GM21528 (cell line): ENCODE data around the gene NXPH2.

Experiments used
- ATAC-seq: cut with Tn5 transposase; IDR thresholded peaks from one replicate; pipeline ENCODE4 v1.9.1; 2021; ENCODE audit warnings: mild to moderate bottlenecking, moderate library complexity; ENCODE audit not compliant: unreplicated experiment, low FRiP score

The NXPH2 gene

GRCh38 chr2:138713069-138713496 lies 67.1 kb downstream of the NXPH2 start:
- no peak for ATAC-seq

DNA sequence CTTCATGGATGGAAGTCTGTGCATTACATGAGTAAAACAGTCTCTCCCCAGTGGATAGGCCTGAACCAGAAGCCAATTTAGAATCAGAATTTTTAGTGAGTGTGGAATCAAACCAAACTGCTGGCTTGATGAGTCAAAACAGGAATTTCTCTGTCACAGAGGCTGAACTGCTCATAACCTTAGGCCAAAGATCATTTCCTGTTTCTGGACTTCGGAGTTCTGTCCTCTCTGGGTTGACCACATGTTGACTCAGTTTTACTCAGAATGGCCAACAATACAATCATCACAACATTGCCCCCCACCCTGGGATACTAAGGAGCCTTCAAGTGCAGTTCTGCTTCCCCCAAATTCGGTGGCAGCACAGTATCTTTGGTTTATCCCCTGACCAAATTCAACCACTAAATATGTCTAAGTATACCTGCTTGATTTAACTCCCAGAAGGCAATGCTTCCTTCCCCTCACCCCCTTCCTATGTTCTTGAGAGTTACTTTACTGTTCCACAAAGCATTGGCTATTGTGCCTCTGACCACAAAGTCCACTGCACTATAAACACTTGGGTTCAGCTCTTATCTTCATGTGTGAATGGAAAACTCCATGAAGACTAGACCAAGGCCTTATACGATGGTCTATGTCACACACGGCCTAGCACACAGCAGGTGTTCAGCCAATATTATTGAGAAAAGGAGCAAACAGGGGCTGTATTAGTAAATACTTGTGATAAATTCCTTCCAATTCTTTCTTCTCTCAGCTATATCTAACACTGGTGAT lies 67.8 kb downstream of the NXPH2 start:
- ATAC-seq, result peak; percentile 90

DNA sequence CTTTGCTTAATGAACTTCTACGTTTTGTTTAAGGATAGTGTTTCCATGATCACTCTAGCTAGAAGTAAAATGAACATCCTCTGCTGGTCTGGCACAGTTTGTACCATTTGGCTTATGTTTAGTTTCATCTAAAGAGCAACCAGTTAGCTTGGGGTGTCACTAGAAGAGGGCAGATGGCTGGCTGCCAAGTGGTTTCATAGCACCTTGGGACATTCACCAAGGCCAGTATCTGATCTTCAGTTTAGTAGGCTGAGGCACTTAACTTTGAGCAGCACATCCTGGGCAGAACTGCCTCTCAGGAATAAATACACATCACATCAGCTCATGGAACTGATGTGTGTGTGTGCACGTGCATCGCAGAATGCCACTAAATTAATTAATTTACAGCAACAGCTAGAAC lies 68.4 kb downstream of the NXPH2 start:
- peak; percentile 48 for ATAC-seq

DNA sequence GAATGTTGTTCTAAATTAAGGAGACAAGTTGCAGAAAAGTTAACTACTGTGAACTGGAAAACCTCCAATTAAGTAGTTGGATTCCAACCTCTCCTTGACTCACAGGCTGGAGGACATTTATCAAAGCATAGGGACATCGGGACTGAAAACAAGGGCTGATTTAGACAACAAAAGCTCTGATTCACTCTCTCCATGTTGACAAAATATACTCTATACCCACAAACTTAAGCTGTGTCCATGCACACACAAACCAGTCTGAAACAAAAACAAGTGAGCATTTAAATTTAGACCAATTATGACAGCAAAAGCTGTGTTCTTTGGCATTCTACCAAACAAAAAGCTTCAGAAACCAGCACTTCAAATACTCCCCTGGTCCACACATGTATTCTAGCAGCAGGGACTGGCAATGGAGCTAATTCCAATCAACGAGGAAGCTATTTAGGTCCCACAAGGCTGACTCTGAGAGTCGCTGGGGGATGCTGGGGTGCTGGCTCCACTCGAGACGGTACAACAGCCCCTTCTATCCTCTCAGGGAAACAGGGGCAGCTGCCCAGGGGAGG lies 71.4 kb downstream of the NXPH2 start:
- ATAC-seq, result no peak

DNA sequence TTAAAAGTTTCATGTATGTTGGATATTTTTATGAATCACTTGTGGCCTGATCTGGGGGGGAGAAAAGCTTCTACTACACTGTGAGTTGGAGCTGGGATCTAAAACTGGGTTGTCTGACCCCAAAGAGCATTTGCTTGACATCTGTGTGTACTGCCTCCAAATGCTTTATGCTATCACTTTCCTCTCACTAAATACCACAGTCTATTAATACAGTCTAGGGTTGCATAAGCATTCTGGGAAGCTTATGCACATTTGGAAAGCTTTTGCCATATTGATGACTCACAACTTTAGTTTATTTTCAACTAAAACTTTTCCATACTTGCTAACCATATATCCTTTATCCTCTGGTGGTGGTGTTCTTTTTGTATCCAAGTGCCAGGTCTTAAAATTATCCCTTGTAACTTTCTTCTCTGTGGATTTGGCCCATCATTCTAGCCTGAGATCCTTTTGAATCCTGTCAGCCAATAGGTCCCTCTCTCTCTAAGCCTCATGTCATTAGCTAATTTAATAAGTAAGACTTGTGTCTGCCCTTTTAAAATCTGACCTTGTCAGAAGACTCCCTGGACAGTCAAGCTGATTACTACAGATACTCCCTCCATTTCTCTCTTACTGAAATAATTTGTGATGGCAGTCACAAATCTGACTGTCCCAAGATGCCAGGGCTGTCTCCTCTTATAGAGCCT lies 72.7 kb downstream of the NXPH2 start:
- no peak for ATAC-seq

DNA sequence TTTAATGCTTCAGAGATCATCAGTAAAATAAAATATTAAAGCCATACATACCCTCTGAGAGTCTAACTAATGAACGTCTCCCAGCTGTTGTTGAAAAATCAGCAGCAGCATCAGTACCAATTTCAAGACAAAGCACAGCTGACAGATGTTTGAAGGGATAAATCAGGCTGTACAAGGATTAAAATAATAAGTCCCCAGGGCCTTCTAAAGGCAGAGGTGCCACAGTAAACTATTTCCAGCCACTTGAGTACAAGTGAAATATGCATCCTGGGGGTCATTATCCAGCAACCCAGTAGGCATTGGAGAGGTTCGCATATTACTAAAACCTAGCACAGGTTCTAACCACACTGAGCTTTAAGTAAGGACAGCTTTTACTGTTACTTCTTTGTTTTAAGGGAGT lies 76.9 kb downstream of the NXPH2 start:
- ATAC-seq, result no peak

DNA sequence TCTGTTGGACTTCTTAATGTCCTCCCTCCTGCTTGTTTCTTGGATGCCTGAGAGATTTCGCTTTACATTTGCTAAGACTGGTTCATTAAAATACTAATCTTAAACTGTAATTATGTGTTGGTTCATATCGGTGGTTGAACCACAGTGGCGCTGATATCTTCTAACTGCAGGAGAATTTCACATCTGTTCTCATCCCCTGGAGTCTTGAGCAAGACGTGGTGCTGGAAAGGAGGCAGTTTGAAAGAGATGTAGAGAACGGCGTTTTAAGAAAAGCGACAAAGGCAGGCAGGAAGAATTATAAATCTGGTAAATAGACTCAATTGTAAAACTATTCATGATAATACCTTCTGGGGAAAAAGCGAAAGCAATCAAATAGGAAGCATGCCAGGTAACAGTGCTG lies 79.5 kb downstream of the NXPH2 start:
- no peak for ATAC-seq

GRCh38 chr2:138699421-138699820 lies 80.8 kb downstream of the NXPH2 start:
- no peak for ATAC-seq

DNA sequence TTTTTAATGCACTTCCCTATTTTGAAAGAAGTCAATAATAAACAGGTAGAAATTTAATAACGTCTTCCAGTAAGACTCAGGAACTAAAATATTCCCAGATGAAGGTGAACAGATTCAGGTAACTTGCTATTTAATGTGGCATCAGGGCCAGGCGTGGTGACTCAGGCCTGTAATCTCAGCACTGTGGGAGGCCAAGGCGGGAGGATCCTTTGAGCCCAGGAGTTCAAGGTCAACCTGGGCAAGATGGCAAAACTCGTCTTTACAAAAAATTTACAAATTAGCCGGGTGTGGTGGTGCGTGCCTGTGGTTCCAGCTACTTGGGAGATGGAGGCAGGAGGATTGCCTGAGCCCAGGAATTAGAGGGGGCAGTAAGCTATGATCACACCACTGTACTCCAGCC lies 81.8 kb downstream of the NXPH2 start:
- ATAC-seq, result no peak

- ATAC-seq, result no peak
These were observed 88.5 kb downstream of the NXPH2 start for GRCh38 chr2:138691667-138692066.

GRCh38 chr2:138689705-138690104 lies 90.5 kb downstream of the NXPH2 start:
- ATAC-seq, result no peak

GRCh38 chr2:138682163-138682562 lies 98.0 kb downstream of the NXPH2 start:
- no peak for ATAC-seq

DNA sequence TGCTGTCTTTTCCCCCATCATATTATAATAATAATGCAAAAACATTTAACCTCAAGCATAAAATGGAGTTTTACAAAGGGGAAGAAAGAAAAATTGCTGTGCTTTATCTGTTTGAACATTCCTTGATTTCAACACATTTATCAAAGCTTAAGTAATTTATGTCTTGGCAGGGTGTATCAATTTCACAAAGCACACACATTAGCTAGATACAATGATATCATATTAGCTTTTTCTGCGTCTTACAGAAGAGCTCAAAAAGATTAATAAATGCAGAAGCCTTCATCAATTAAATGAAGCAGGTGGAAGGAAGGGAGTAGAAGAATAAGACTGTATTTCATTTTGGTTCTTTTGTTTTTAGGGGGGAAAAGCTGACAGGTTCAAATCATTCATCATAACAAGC lies 103.0 kb downstream of the NXPH2 start:
- no peak for ATAC-seq

GRCh38 chr2:138676619-138677021 lies 103.6 kb downstream of the NXPH2 start:
- no peak for ATAC-seq

GRCh38 chr2:138671566-138671965 lies 108.6 kb downstream of the NXPH2 start:
- ATAC-seq, result no peak

GRCh38 chr2:138670734-138671133 lies 109.5 kb downstream of the NXPH2 start:
- no peak for ATAC-seq

DNA sequence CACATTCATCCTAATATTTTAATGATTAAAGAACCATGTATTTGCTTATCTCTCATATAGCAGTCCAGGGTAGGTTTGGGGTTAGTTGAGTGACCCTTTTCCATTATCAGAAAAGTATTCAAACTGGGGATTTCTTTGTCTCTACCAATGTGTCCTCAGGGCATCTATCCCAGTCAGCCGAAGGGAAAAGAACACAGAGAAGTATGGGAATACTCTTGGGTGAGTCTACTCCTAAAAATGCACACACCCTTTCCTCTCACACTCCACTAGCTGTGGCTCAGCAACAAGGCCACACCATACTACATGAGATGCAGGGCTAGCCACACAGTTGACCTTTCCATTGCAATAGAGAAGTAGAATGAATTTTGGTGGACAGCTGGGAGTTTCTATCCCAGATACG lies 114.3 kb downstream of the NXPH2 start:
- no peak for ATAC-seq

DNA sequence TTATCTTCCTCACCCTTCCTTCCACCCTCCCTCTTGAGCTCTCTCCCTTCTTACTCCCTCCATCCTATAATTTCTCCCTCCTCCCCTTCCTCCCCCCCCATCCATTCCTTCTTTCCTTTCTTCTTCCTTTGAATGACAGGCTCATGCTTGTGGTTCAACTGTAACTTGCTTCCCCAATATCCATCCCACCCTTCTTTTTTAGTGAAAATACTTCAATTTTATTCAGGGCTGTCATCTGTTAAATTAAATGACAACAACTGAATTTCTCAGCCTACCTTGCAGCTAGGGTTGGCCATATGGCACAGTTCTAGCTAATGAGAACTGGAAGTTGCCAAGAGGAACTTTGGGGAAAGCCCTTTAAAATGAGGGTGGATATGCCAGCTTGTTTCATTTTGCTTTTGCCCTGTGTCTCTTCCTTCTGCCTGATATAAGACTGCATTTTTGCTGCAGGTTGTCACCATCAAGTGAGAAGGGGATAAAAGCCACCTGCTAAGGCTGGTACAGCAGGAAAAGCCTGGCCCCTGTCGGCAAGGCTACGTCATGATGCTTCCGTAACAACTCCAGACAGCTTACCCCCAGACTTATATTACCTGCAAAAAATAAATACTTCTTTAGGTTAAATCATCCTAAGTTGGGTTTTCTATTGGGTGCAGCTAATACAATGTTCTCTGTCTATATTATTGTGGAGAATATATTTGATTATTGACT lies 121.8 kb downstream of the NXPH2 start:
- ATAC-seq, result no peak

DNA sequence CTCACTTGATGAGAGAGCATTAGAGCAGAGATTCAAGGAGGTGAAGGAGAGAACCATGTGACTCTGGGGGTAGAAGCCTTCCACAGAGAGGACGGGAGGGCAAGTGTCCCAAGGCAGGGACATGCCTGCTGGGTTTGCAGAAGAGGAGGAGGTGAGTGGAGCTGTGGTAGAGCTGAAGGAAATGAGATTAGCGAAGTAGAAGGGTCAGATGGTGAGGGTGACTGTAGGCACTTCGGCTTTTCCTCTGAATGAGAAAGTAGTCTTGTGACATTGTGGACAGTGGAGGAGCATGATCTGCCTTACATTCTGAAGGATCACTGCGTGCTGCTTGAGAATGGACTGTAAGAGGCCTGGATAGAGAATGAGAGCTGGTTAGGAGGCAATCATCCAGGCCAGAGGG lies 126.0 kb downstream of the NXPH2 start:
- ATAC-seq, result no peak

- ATAC-seq, result no peak
These were observed 127.8 kb downstream of the NXPH2 start for GRCh38 chr2:138652378-138652777.

- ATAC-seq, result no peak
These were observed 130.6 kb downstream of the NXPH2 start for GRCh38 chr2:138649571-138649970.
